GM12891 (cell line): Measurements from ENCODE around the gene ISOC2.

ENCODE experiments used
- PAX5 ChIP-seq: IDR thresholded peaks from 2 replicates; pipeline ENCODE4 v1.6.1; 2011; ENCODE audit warnings: low read length, moderate library complexity, mild to moderate bottlenecking; ENCODE audit not compliant: insufficient read depth, severe bottlenecking
- POLR2A ChIP-seq: IDR thresholded peaks from 2 replicates; pipeline ENCODE4 v1.6.1; 2011; ENCODE audit warnings: low read depth, low read length, control low read depth
- POLR2AphosphoS5 ChIP-seq: IDR thresholded peaks from 2 replicates; pipeline ENCODE4 v1.6.1; 2011; ENCODE audit warnings: low read depth, low read length, control low read depth
- POU2F2 ChIP-seq: IDR thresholded peaks from 2 replicates; pipeline ENCODE4 v1.6.1; 2011; ENCODE audit warnings: low read depth, mild to moderate bottlenecking, control low read depth, low read length, moderate library complexity
- SPI1 ChIP-seq: IDR thresholded peaks from 2 replicates; pipeline ENCODE4 v1.6.1; 2011; ENCODE audit warnings: low read depth, low read length, control low read depth
- TAF1 ChIP-seq: IDR thresholded peaks from 2 replicates; pipeline ENCODE4 v1.6.1; 2011; ENCODE audit warnings: low read depth, low read length, control low read depth

DNA sequence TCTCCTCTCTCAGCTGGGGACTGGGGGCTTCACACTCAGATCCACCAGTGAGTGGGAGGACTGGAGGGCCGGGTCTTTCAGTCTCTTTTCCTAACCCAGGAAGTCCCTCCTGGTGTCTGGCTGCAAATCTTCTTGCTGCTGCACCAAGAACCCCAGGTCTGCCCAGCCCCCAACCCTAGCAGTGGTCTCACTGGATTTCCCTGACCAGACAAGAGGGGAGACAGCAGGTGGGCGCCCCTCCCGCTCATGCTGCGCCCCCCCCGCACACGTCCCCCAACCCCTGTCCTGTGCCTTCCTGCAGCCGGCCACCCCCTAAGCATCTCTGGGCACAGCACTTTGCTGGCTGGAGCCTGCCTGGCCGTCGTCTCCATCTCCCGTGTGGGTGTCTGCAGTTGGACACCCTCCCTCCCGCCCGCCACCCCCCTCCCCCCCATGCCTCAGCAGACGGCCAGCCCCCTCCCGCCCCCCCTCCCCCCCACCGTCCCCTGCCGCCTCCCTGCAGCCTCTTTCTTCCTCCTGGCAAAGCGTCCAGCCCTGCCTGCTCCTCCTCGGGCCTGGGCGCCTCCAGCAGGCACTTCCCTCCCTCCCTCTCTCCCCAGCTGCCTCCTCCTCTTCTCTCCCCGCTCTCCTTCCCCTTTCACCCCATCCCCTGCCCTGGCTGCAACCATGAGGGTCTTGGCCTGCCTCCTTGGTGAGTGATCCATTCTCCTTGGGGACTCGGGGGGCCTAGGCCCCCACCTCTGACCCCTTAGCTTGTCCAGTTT lies 26.7 kb upstream of the ISOC2 start, which contains the start of gene SSC5D:
- TF ChIP-seq POLR2A (no peak), POLR2AphosphoS5 (no peak), TAF1 (no peak), SPI1 (no peak), PAX5 (no peak), POU2F2 (no peak)
